WTC11 (cell line): ENCODE measurements around the gene INO80D. TPM values are rescaled to one million over a fixed set of nuclear protein-coding genes. Genes with fewer than 3 reads are reported as not detected.
"Not testable (repeated sequence)": the region's sequence is repeated elsewhere in the genome, so short reads cannot be mapped to it uniquely, and the experiment has no call there.

Experiments used
- ATAC-seq: fragments of 200-7000 bp; cut with Tn5 transposase; 2 replicates; pipeline ENCODE4 v1.10.0; 2021; ENCODE audit warnings: mild to moderate bottlenecking, moderate library complexity
- CTCF ChIA-PET: fragments of 300-600 bp; sonication (Branson Sonifier 250); formaldehyde crosslinking; loops from one replicate; lab custom pipeline; 2021; ENCODE audit warnings: antibody characterized with exemption; lab: Charles Lee
- POLR2A ChIA-PET: fragments of 350-600 bp; sonication (Branson Sonifier 250); formaldehyde crosslinking; loops from one replicate; lab custom pipeline; 2021; ENCODE audit warnings: antibody characterized with exemption; lab: Charles Lee
- DNase-seq: peaks from one replicate; pipeline ENCODE4 v3.0.0; 2021; ENCODE audit warnings: low spot score
- H3K27ac Mint-ChIP-seq: 2 replicates; pipeline ENCODE4 v1.8.0; 2021; ENCODE audit warnings: mixed read lengths
- H3K27me3 Mint-ChIP-seq: 2 replicates; pipeline ENCODE4 v1.8.0; 2021; ENCODE audit warnings: low read depth, mild to moderate bottlenecking, moderate library complexity, mixed read lengths
- H3K36me3 Mint-ChIP-seq: 2 replicates; pipeline ENCODE4 v1.8.0; 2021; ENCODE audit warnings: mixed read lengths
- H3K4me1 Mint-ChIP-seq: 2 replicates; pipeline ENCODE4 v1.8.0; 2022; ENCODE audit warnings: mixed read lengths
- H3K4me3 Mint-ChIP-seq: 2 replicates; pipeline ENCODE4 v1.8.0; 2021; ENCODE audit warnings: mild to moderate bottlenecking, moderate library complexity, mixed read lengths
- H3K9me3 Mint-ChIP-seq: 2 replicates; pipeline ENCODE4 v1.8.0; 2021; ENCODE audit warnings: mixed read lengths
- ARID4B ChIP-seq: sonication (generic); formaldehyde crosslinking; IDR thresholded peaks from 2 replicates; pipeline ENCODE4 v1.8.0; 2023; ENCODE audit warnings: missing genetic modification reagents, mild to moderate bottlenecking, borderline replicate concordance
- CREB1 ChIP-seq: sonication (generic); formaldehyde crosslinking; IDR thresholded peaks from 2 replicates; pipeline ENCODE4 v1.8.0; 2023; ENCODE audit warnings: mild to moderate bottlenecking, missing genetic modification reagents
- FOXJ3 ChIP-seq: sonication (generic); formaldehyde crosslinking; IDR thresholded peaks from 2 replicates; pipeline ENCODE4 v1.9.0; 2021; ENCODE audit warnings: missing genetic modification reagents, mild to moderate bottlenecking, borderline replicate concordance
- FOXK1 ChIP-seq: sonication (generic); formaldehyde crosslinking; IDR thresholded peaks from 2 replicates; pipeline ENCODE4 v1.8.0; 2022; ENCODE audit warnings: mild to moderate bottlenecking, moderate library complexity, missing genetic modification reagents
- JAZF1 ChIP-seq: fragments of 250-450 bp; sonication (Bioruptor Pico); IDR thresholded peaks from 2 replicates; pipeline ENCODE4 v1.9.0; 2021; ENCODE audit warnings: moderate library complexity, mild to moderate bottlenecking, inconsistent platforms
- KAT7 ChIP-seq: sonication (generic); formaldehyde crosslinking; IDR thresholded peaks from 2 replicates; pipeline ENCODE4 v1.8.1; 2023; ENCODE audit warnings: missing genetic modification reagents, mild to moderate bottlenecking, borderline replicate concordance
- NFATC4 ChIP-seq: fragments of 250-450 bp; sonication (Bioruptor Pico); IDR thresholded peaks from 2 replicates; pipeline ENCODE4 v1.9.0; 2021; ENCODE audit warnings: mild to moderate bottlenecking
- NFE2L1 ChIP-seq: sonication (generic); formaldehyde crosslinking; IDR thresholded peaks from 2 replicates; pipeline ENCODE4 v1.8.1; 2023; ENCODE audit warnings: missing genetic modification reagents
- NR2C2 ChIP-seq: sonication (generic); formaldehyde crosslinking; IDR thresholded peaks from 2 replicates; pipeline ENCODE4 v1.8.0; 2022; ENCODE audit warnings: mild to moderate bottlenecking, missing genetic modification reagents
- NR3C1 ChIP-seq: sonication (generic); formaldehyde crosslinking; conservative IDR thresholded peaks from 2 replicates; pipeline ENCODE4 v1.8.1; 2023; ENCODE audit warnings: low read depth, mild to moderate bottlenecking, missing genetic modification reagents
- PRDM15 ChIP-seq: sonication (generic); formaldehyde crosslinking; IDR thresholded peaks from 2 replicates; pipeline ENCODE4 v1.8.0; 2022; ENCODE audit warnings: missing genetic modification reagents
- PREB ChIP-seq: sonication (generic); formaldehyde crosslinking; IDR thresholded peaks from 2 replicates; pipeline ENCODE4 v1.8.1; 2022; ENCODE audit warnings: mild to moderate bottlenecking, missing genetic modification reagents, moderate library complexity, borderline replicate concordance
- SMAD3 ChIP-seq: sonication (generic); formaldehyde crosslinking; IDR thresholded peaks from 2 replicates; pipeline ENCODE4 v1.8.0; 2022; ENCODE audit warnings: missing genetic modification reagents, mild to moderate bottlenecking, borderline replicate concordance
- SOX15 ChIP-seq: fragments of 250-450 bp; sonication (Bioruptor Pico); IDR thresholded peaks from 2 replicates; pipeline ENCODE4 v1.9.0; 2021; ENCODE audit warnings: mild to moderate bottlenecking
- USF1 ChIP-seq: sonication (generic); formaldehyde crosslinking; IDR thresholded peaks from 2 replicates; pipeline ENCODE4 v1.8.0; 2022; ENCODE audit warnings: mild to moderate bottlenecking, missing genetic modification reagents
- ZNF138 ChIP-seq: sonication (generic); formaldehyde crosslinking; conservative IDR thresholded peaks from 2 replicates; pipeline ENCODE4 v1.8.1; 2022; ENCODE audit warnings: mild to moderate bottlenecking, moderate library complexity, missing genetic modification reagents
- ZNF396 ChIP-seq: fragments of 250-450 bp; sonication (Bioruptor Pico); IDR thresholded peaks from 2 replicates; pipeline ENCODE4 v1.8.0; 2021; ENCODE audit warnings: mild to moderate bottlenecking, moderate library complexity, borderline replicate concordance
- ZSCAN18 ChIP-seq: fragments of 250-450 bp; sonication (Bioruptor Pico); IDR thresholded peaks from 2 replicates; pipeline ENCODE4 v2.1.2; 2022; ENCODE audit warnings: mild to moderate bottlenecking, moderate library complexity
- total RNA-seq: library from RNA; stranded (reverse); gene quantifications from 3 replicates; pipeline ENCODE4 v1.2.3, GENCODE V29; 2021
- TF ChIP-seq, protein P1 (sequence below): sonication (generic); formaldehyde crosslinking; IDR thresholded peaks from 2 replicates; pipeline ENCODE4 v1.8.0; 2023; ENCODE audit warnings: mild to moderate bottlenecking, missing genetic modification reagents

INO80D gene
- total RNA-seq, 1 experiment from 2014 or later, result 30.9 TPM

DNA sequence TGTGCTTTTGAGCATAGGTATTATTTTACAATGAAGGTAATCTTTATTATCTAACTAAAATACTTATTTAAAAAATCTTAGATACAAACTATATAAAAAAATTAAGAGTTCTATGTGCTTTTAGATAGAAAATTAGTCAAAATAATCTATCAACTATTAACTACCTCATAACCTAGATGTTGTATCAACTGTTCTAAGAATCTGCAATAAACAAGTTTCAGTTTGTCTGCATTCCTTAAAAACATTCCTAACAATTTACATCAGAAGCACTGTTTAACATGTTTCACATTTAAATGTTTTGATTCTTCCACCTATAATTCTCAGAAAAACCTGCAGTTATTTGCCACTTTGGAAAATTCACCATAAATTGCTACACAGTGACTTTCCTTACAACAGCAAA is 39.9 kb upstream of the INO80D start:
- TF ChIP-seq NR2C2 (CRISPR knock-in tag), result no peak
- no peak for TF ChIP-seq ZSCAN18
- TF ChIP-seq SMAD3 (CRISPR knock-in tag), result no peak
- TF ChIP-seq NR3C1 (CRISPR knock-in tag), result no peak
- no peak for TF ChIP-seq JAZF1 (CRISPR knock-in tag)
- no peak for TF ChIP-seq PREB (CRISPR knock-in tag)
- no peak for TF ChIP-seq NFATC4 (CRISPR knock-in tag)
- TF ChIP-seq PRDM15 (CRISPR knock-in tag), result no peak
- TF ChIP-seq ARID4B (CRISPR knock-in tag), result no peak
- H3K27me3 Mint-ChIP-seq, result no peaks in the 10 kb centered on the region
- peaks cover 4% of the 10 kb centered on the region; the same call in 1 of the 2 replicates for H3K9me3 Mint-ChIP-seq
- DNase-seq (no peak), ATAC-seq (no peak)
- ChIA-PET POLR2A (no interaction called here), CTCF (no interaction called here)
- no peak overlapping the region for H3K27ac Mint-ChIP-seq
- H3K4me3 Mint-ChIP-seq, result no peak overlapping the region
- no peaks in the 10 kb centered on the region for H3K4me1 Mint-ChIP-seq
- H3K36me3 Mint-ChIP-seq, result peaks cover 57% of the 10 kb centered on the region

- ATAC-seq, DNase-seq, H3K4me1 Mint-ChIP-seq, H3K27ac Mint-ChIP-seq, POLR2A ChIA-PET, CTCF ChIA-PET, H3K4me3 Mint-ChIP-seq, H3K27me3 Mint-ChIP-seq: not testable (repeated sequence)
- Mint-ChIP-seq H3K36me3 (peaks cover 51% of the 10 kb centered on the region), H3K9me3 (peaks cover 14% of the 10 kb centered on the region; the same call in 1 of the 2 replicates)
Measured at GRCh38 chr2:206122569-206122968, 36.6 kb upstream of the INO80D start.

DNA sequence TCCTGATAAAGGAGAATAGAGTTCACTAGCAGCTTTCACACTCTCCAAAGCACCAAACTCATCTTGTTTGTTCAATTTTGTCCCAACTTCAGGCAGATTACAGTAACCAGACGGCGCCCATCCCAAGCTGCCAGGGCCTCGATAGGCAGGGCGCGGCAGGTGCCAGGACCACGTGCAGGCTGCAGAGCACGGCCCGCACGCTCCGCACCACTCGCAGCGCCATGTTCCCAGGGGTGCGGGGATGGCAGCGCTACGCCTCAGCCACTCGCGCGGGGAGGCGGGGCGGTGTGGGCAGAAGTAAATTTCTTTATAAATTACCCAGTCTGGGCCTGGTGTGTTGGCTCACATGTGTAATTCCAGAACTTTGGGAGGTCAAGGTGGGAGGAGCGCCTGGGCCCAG is 30.3 kb upstream of the INO80D start:
- Mint-ChIP-seq H3K4me3 (no peak overlapping the region), H3K9me3 (peaks cover 29% of the 10 kb centered on the region), H3K27me3 (no peaks in the 10 kb centered on the region), H3K27ac (no peak overlapping the region), H3K36me3 (peaks cover 42% of the 10 kb centered on the region), H3K4me1 (no peaks in the 10 kb centered on the region)
- ATAC-seq, result no peak
- ChIA-PET POLR2A (no interaction called here), CTCF (no interaction called here)
- no peak for DNase-seq
- TF ChIP-seq ZNF396 (CRISPR knock-in tag), result no peak
- TF ChIP-seq FOXK1 (CRISPR knock-in tag), result no peak
- no peak for TF ChIP-seq FOXJ3 (CRISPR knock-in tag)
- TF ChIP-seq SOX15, result no peak
- no peak for TF ChIP-seq ZNF138
- TF ChIP-seq NFE2L1 (CRISPR knock-in tag), result no peak
- no peak for TF ChIP-seq CREB1
- TF ChIP-seq, protein P1, sequence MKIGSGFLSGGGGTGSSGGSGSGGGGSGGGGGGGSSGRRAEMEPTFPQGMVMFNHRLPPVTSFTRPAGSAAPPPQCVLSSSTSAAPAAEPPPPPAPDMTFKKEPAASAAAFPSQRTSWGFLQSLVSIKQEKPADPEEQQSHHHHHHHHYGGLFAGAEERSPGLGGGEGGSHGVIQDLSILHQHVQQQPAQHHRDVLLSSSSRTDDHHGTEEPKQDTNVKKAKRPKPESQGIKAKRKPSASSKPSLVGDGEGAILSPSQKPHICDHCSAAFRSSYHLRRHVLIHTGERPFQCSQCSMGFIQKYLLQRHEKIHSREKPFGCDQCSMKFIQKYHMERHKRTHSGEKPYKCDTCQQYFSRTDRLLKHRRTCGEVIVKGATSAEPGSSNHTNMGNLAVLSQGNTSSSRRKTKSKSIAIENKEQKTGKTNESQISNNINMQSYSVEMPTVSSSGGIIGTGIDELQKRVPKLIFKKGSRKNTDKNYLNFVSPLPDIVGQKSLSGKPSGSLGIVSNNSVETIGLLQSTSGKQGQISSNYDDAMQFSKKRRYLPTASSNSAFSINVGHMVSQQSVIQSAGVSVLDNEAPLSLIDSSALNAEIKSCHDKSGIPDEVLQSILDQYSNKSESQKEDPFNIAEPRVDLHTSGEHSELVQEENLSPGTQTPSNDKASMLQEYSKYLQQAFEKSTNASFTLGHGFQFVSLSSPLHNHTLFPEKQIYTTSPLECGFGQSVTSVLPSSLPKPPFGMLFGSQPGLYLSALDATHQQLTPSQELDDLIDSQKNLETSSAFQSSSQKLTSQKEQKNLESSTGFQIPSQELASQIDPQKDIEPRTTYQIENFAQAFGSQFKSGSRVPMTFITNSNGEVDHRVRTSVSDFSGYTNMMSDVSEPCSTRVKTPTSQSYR (CRISPR knock-in tag), result no peak
- no peak for TF ChIP-seq KAT7 (CRISPR knock-in tag)
- no peak for TF ChIP-seq USF1 (CRISPR knock-in tag)
